H1 (cell line): ENCODE data around the gene PEAK3. TPM values are rescaled to one million over a fixed set of nuclear protein-coding genes. Genes with fewer than 3 reads are reported as not detected.
A peak's percentile ranks its signal among the peaks of the same experiment; 100 is the strongest.

Experiments used
- CHD7 ChIP-seq: fragments of 300-600 bp; sonication (generic); IDR thresholded peaks from 2 replicates; pipeline ENCODE4 v1.7.1; 2012; ENCODE audit warnings: low read length, moderate library complexity, mild to moderate bottlenecking, inconsistent platforms; ENCODE audit not compliant: insufficient replicate concordance
- MAX ChIP-seq: IDR thresholded peaks from 2 replicates; pipeline ENCODE4 v1.6.1; 2012; ENCODE audit warnings: inconsistent platforms
- RBBP5 ChIP-seq: IDR thresholded peaks from 2 replicates; pipeline ENCODE4 v1.7.1; 2012; ENCODE audit warnings: low read depth, mild to moderate bottlenecking, inconsistent platforms, low read length, moderate library complexity, borderline replicate concordance
- SIN3A ChIP-seq, 2 experiments: IDR thresholded peaks in 1 of 2; conservative IDR thresholded peaks in 1 of 2; 2 replicates each; pipeline ENCODE4 v1.6.1; 2011 to 2012; ENCODE audit warnings: low read length in 2 of 2, improper control_type of control experiment in 1 of 2, low read depth in 1 of 2, mild to moderate bottlenecking in 1 of 2
- SIX5 ChIP-seq: IDR thresholded peaks from 2 replicates; pipeline ENCODE4 v1.6.1; 2011; ENCODE audit warnings: mild to moderate bottlenecking, low read depth, low read length
- SUZ12 ChIP-seq: fragments of 200-600 bp; sonication (generic); IDR thresholded peaks from 2 replicates; pipeline ENCODE4 v1.6.1; 2012; ENCODE audit warnings: mild to moderate bottlenecking, inconsistent platforms, low read length, moderate library complexity, mixed read lengths
- polyA plus RNA-seq, 7 experiments: library from polyadenylated mRNA; depleted of rRNA in 3 of 7; stranded (reverse) in 5 of 7; unstranded in 2 of 7; fragments of >200 nt in 5 of 7; fragments of 200-250 nt in 2 of 7; gene quantifications; 1 replicate in 5 of 7; 2 replicates in 1 of 7; 4 replicates in 1 of 7; pipeline versions ENCODE4 v1.2.1 to v1.2.3, GENCODE V29; 2011 to 2013; ENCODE audit warnings: missing spikeins in 2 of 7, mixed read lengths in 2 of 7
- total RNA-seq: library from RNA; stranded (reverse); fragmentation: NEBNext Ultra II Directional; extraction: Animal tissue kit (Norgen Biotek cat#: 25700); gene quantifications from 2 replicates; pipeline ENCODE4 v1.2.1, GENCODE V29; 2021

Gene PEAK3
- total and polyA plus RNA-seq, 2 of the 8 experiments (the other 6 are each of a cell fraction or from before 2014, with no cell fraction given), result not detected

- TF ChIP-seq CHD7 (no peak), SUZ12 (no peak), SIX5 (no peak), SIN3A (conservative IDR thresholded peaks at IDR 0.05 in 1 of 2, IDR thresholded peaks at IDR 0.05 in 1 of 2; ENCODE audit: low read depth in 1 of 2, low read length in 2 of 2) (peak in 1 of 2 experiments; percentile 42; a peak in 1 of 4 replicates), RBBP5 (0 out of 2 replicates have a peak, but pooled peaks have one; percentile 35), MAX (peak; percentile 57)
Measured at GRCh38 chr19:2302319-2303210, 20.6 kb upstream of the PEAK3 start (continued).
